ENCODE results near the gene SH2B3.
"Not testable (repeated sequence)": the region's sequence is repeated elsewhere in the genome, so short reads cannot be mapped to it uniquely, and the experiment has no call there.

The SH2B3 gene

DNA sequence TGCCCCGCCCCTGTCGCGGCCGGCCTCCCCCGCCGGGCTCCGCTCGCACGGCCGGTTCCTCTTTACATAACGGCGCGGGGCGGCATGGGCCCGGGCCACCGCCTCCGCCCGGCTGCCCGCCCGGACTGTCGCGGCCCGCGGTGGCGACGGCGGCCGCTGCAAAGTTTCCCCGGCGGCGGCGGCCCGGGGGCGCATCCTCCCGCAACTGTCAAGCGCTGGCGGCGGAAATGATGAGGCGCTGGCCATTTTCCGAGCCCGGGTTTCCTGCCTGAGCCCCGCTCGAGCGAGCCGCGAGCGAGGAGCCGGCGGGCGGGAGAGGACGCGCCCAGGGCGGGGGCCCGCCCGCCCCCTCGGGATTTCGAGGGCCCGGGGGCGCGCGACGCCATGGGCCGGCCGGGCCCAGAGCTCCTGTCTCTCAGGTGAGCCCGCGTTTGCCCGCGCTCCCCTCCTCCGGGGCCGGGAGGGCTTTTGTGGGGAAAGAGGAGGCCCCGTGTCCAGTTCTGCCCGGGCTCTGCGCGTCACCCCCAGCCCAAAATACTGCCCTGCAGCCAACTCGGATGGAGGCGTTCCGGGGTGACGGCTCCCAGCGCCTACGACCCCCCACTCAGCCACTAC, at the start of gene SH2B3:
TSS of gene SH2B3 (plus strand) at position 65 of the 615 bp plus-strand sequence. CDS start 12,223 bp downstream, outside the sequence.
- peak in 2 of 3 experiments; percentile 45 to 57 for DNase-seq (ENCODE audit: low read depth in 2 of 3, low spot score in 2 of 3)

DNA sequence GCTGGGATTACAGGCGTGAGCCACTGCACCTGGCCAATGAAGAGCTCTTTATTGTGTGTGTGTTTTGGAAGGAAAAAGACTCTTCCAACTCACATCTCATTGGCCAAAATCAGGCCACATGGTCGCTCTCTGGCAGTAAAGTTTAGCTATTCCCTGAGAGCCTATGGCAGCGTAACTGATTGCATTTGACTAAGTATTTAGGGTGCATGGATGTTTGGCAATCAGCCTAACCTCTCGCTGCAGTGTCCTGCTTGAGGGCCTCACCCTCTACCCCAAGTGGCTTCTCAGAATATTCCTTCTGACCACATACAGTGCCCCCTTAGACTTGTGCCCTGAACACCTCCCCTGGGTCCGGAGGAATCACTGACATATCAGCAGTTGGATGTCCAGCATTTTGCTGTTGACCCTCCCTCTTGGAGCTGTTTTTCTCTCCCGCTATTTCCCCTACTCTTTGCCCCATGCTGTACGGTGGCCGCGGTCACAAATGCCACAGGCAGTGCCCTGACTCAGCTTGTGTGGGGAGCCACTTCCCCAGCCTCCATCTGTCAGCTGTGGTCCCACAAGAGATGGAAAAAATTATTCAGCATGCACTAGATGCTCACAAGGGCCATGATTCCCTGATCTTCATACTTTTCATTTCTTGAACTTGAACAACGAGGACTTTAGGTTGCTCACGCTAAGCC, 46.4 kb upstream of the SH2B3 start:
- peak in 2 of 3 experiments; percentile 16 to 38 for DNase-seq (ENCODE audit: low read depth in 2 of 3, low spot score in 2 of 3)

DNA sequence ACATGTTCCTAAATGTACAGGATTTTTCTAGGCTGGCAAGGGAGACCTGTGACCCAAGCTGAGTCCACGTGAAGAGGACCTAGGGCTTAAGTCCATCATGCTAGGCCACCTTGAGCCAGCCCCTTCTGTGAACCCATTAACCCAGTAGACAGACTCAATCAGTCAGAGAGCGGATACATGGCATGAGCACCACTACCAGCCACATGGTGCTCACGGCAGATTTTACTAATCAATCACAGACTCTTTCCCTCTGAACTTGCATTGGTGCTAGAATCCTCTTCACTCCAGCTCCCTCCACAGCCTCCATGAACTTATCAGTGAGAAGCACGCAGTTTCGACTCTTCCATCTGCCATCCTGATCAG, 45.8 kb upstream of the SH2B3 start:
- no peak for DNase-seq (ENCODE audit: low read depth in 2 of 3, low spot score in 2 of 3)

DNA sequence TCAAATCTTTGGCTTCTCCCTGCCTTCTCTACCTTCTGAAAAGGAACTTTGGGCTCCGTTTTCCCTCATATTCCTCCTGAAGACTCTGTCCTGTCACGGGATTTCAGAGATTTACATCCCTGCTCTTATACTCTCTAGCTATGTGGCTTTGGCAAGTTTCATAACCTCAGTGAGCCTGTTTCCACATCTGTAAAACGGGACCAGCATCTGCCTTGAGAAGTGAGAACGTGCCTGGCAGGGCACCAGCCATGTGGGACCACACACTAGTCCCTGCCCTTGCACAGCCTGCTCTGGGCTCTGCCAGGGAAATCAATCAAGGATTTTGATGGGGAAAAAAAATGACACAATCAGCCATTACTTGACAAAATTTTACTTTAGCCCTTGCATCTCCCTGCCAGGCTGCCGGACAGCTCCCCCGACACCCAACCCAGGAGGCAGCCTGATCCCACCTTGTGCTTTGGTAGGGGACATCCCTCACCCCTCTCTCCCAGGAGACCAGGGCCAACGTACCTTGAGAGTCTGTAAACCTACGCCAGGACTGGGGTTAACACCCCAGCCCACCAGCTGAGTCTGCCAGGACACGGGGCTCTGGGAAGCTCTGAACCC, 45.3 kb upstream of the SH2B3 start:
- DNase-seq (ENCODE audit: low read depth in 2 of 3, low spot score in 2 of 3) = no peak

DNA sequence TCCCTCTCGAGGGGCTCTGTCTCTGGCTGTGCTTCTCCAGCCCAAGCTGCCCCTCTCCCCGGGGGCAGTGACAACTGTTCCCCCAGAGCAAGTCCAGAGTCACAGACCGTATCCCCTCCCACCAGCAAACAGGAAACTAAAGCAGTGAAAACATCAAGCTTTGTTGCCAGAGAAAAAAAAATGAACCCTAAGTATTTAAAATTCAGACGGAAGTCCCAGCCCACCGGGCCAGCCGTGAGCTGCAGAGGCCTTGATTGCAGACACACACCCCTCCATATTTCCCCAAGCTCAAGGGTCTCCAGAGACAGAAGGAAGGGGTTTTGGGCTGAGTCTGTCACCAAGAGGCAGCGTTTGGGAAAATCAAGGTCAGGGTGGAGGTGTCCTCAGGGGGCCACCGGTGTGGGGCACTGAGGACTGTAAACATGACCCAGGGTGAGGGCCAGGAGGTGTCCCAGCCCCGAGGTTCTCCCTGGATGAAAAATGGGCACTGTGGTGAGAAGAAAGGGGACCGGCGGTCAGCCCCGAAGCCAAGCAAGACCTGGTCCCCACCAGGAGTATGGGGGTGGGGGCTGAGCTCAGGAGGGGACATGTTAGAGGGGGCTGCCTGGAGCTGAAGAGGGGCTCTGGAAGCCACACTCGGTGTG, 44.5 kb upstream of the SH2B3 start:
- no peak for DNase-seq (ENCODE audit: low read depth in 2 of 3, low spot score in 2 of 3)

DNA sequence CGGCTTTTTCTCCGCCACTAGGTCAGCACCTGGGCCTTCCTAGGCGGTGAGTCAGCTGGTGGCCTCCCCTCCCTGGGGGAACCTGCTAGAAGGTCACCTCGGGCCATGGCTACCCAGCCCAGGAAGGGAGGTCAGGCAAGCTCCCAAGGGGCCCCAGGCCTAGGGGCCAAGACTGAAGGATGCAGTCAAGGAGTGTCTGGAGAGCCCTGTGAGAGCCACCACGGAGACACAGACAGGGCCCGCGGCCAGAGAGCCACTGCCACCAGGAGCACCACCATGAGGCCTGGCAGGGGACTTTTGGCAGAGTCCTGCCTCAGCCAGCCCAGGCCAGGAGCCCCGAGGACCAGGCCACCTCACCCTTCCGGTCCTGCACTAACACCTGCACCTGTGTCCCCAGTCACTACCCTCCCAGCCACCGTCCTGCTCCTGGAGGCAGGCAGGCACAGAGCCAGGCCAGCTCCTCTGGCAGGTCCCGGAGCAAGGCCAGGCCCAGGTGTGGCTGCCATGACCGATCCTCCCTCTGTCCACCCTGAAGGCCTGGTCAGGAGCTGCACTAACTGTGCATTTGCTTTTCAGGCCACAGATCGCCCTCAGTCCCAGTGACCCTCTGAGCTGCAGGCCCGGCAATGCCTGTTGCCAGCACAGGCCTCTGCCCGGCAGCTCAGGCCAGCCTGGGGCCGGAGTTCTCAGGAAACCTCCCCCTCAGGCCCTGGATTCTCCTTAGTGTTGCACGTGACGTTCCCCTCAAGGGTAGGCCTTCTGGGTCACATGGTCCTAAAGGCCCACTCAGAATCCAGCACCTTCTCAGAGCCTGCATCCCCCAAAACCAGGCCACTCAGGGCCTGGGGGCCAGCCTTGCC, 43.8 kb upstream of the SH2B3 start:
- no peak for DNase-seq (ENCODE audit: low read depth in 2 of 3, low spot score in 2 of 3)

DNA sequence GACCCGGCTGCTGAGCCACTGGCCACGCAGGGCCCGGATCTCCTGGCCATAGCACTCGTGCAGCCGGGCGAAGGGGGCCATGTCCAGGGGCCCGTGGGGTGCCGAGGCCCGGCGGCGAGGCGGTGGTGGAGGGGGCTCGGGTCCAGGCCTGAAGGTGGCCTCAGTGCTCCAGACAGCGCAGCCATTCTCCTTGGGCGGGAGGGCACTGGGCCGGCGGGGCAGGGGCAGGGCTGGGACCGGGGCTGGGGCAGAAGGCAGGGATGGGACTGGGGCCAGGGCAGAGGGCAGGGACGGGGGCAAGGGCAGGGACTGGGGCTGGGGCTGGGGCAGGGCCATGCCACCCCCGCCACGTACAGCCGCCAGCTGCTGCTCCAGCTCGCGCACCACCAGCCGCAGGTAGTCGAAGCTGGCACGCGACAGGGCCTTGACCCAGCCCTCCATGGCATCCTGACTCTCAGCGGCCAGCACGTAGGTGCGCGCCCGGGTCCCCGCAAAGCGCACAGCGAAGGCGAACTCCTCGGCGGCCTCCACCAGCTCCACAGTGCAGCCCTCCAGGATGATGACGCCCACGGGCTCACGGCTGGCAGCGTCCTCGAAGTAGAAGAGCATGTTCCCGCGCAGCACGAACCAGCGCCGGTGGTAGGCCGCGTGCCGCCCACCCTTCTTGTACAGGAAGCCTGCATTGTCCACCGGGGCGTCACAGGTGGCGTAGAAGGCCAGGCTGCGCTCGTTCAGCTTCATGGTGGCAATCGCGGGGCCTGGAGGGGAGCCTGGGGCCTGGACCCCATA, 42.8 kb upstream of the SH2B3 start:
- DNase-seq (ENCODE audit: low read depth in 2 of 3, low spot score in 2 of 3) = no peak

DNA sequence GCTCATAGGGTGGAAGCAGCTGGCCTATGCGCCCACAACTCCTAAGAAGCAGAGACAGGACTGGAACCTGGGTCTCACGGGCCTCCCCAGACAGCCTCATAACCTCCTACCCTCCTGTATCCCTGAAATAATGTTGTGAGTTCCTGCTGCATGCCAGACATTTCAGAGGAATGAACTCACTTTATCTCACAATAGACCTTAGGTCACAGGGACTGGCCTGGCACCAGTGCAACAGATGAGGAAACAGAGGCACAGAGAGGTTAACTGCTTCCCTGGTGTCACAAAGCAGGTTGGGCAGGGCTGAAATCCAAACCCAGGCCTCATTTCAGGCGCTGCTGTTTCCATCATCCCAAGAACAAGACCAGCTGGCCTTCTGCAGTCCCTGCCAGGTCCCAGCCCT, 42.1 kb upstream of the SH2B3 start:
- no peak for DNase-seq (ENCODE audit: low read depth in 2 of 3, low spot score in 2 of 3)

DNA sequence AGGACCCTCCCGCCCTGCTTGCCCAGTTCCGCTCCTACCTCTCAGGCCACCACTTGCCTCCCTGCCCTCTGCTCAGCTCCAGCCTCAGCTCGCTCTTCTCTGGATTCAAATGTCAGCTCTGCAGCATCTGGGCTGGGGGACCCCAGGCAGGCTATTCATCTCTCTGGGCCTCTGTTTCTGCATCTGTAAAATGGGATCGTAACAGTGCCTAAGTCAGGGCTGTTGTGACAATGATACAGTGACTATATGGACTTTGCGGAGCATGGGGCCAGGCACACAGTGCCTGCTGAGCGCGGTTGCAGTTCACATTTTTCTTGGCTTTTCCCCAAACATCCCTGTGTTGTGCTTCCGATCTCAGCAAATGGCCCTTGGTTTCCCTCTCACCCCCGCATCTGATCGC, 39.6 kb upstream of the SH2B3 start:
- no peak for DNase-seq (ENCODE audit: low read depth in 2 of 3, low spot score in 2 of 3)

DNA sequence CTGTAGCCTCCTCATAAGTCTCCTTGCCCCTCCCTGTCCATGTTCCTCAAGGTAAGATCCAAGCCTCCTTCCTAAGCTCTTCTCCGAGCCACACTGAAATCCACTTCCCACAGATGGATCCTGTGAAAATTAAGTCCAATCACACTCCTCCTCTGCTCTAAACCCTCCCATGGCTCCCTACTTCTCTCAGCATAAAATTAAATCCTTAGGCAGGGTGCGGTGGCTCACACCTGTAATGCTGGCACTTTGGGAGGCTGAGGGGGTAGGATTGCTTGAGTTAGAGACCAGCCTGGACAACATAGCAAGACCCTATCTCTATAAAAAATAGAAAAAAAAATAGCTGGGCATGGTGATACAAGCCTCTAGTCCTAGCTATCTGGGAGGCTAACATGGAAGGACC, 39.1 kb upstream of the SH2B3 start:
- no peak for DNase-seq (ENCODE audit: low read depth in 2 of 3, low spot score in 2 of 3)

DNA sequence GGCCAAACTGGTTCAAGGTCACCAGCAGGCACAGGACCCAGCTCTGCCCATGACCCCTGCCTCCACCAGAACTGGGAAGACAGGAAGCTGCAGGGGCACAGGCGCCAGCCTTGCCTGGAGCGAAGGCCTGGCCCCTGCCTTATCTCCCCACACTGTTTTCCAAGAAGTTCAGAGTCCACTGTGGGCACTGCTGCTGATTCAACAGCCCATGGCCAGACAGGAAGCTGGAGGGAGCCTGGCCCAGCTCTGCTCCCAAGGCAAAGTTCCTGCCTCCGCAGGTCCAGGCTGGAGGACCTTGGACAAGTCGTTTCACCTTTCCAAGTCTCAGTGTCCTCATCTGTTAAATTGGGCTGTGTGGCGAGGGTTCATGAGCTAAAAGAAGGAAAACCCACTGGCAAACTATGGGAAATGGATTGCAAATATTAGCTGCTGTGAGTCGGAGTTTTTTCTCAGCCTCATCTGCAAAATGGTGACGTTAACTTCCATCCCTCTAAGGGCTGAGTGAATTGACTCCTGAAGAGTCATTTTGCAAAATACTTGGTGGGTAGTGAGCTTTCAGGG, 38.0 kb upstream of the SH2B3 start:
- no peak for DNase-seq (ENCODE audit: low read depth in 2 of 3, low spot score in 2 of 3)

DNA sequence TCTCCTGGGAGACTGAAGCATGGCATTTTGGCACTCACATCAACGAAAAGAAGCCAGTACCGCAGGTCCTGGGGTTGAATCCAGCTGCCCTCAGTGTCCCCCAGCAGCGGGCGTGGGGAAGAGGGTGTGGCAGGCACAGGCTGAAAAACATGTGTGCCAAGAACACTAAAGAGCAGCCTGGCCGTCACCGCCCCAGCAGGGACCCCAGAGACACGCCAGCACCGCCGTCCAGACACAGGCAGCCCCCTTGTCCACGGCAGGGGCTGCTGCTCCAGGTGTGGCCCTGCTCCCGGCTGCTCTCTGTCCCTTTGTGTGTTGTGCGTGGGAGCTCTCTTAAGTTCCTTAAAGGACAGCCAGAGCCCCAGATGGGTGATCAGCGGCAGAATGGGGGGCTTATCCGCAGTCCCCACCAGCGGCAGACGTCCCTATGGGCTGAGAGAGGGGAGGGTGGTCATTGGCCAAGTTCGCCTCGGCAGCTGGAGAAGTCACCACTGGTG, 37.4 kb upstream of the SH2B3 start:
- no peak for DNase-seq (ENCODE audit: low read depth in 2 of 3, low spot score in 2 of 3)

DNA sequence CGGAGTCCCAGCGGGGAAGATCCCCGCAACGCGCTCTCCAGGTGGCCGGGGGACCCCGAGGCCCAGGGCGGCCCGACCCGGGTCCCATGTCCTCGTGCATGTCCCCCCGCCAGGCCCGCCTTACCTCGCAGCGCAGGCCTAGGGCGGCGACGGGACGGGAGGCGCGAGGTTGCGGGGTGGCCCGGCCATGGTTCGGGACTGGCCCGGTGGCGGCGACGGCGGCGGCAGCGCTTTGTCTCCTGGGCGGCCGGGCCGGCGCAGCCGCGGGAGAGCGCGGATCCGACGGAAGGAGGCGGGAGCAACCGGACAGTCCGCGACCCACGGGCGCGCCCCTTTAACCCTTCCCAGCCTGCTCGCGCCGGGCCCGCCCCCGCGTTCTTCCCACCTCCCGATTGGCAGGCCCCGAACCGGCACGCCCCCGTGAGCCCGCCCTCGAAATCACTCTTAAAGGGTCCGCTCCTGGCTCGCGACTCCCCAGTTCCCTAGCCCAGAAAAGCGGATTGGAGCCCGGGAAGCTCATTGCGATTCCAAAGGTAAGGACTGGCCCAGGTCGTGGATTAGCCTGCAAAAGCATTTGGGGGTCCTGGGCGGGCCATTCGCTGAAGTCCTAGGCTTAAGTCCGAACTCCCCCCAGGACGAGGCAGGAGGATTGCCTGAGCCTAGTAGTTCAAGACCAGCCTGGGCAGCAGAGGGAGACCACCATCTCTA, 36.8 kb upstream of the SH2B3 start, which contains the start of gene PHETA1:
TSS of gene PHETA1 (minus strand) at position 308 of the 708 bp plus-strand sequence. CDS start 5,668 bp downstream, outside the sequence.
- DNase-seq (ENCODE audit: low read depth in 2 of 3, low spot score in 2 of 3) = peak; percentile 44 to 69 (median 58)

DNA sequence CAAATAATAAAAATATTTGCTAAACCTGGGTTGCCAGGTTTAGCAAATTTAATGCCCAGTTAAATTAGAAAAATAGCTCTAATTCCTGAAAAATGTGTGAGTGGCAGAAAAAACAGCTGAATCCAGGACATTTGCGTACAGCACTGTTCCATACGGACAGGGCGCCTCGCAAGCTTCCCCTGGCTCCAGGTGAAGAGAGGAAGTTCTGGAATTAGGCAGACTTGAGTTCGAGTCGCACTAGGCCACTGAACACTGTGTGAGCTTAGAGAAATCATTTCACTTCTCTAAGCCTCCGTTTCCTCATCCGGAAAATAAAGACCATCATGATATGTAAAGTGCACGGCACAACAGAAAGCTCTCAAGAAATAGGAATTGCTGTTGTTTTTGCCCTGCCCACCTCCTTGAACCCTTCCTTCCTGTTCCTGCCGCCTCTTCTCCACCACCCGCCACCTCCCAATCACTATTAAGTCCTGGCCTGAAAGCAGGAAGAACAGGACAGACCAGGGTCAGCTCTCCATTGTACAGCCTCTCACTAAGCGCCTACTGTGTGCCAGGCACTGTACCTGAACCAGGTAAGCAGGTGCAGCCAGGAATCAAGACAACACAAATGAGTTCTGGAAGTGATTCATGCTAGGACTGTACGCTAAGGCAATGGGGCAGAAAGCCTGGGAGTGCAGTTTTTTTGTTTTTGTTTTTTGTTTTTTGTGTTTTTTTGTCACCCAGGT, 36.1 kb upstream of the SH2B3 start:
- DNase-seq (ENCODE audit: low read depth in 2 of 3, low spot score in 2 of 3) = no peak

DNA sequence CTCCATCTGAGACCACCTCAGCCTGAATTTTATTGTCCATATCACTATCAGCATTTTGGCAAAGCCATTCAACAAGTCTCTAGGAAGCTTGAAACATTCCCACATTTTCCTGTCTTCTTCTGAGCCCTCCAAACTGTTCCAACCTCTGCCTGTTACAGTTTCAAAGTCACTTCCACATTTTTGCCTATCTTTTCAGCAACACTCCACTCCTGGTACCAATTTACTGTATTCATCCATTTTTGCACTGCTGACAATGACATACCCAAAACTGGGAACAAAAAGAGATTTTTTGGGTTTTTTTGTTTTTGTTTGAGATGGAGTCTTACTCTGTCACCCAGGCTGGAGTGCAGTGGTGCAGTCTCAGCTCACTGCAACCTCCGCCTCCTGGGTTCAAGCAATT, 32.5 kb upstream of the SH2B3 start:
- DNase-seq (ENCODE audit: low read depth in 2 of 3, low spot score in 2 of 3) = not testable (repeated sequence)

DNA sequence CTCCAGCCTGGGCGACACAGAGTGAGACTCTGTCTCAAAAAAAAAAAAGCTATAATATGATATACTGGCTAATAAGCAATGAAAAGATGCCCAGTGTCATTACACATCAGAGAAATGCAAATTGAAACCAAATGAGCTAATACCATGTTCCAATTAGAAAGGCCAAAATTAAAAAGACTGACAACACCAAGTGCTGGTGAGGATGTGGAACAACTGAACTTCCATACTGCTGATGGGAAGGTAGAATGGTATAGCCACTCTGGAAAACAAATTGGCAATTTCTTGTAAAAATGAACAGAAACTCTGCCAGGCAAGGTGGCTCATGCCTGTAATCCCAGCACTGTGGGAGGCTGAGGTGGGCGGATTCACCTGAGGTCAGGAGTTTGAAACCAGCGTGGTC, 28.3 kb upstream of the SH2B3 start:
- no peak for DNase-seq (ENCODE audit: low read depth in 2 of 3, low spot score in 2 of 3)

DNA sequence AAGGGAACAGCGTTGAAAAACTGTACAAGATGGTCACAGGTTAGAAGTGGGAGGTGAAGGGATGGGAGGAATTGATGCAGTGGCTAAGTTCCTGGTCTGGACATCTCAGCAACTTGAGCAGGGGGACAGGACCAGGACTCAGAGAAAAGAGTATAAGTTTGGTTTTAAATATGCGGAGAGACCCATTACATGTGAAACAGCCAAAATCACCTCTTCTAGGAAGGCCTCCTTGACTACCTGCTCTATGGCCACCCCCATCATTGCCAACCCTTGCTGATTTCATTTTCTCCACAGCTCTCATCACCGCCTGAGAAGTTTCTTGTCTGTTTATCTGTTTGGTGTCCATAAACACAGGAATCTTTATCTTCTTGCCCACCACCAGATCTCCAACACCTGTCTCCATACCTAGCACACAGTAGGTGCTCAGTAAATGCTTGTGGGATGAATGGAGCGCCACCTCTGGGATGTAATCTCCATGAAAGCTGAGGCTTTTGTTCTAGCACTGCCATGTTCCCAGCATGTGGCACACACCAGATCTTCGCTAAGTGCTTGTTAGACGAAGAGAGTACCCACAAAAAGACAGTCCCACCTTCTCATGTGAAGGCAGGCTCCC, 25.7 kb upstream of the SH2B3 start:
- no peak for DNase-seq (ENCODE audit: low read depth in 2 of 3, low spot score in 2 of 3)

DNA sequence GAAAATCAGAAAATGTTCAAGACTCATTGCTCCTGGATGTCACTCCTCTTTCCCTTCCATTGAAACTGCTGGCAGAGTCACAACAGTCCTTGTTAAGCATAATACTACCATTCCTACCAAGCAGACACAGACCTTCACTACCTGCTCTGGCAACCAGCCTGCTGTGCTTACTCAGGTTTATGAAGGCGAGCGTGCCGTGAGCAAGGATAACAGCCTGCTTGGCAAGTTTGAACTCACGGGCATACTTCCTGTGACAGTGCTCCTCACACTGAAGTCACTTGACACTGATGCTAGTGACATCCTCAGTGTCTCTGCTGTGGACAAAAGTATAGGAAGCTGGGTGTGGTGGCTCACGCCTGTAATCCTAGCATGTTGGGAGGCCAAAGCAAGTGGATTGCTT, 21.1 kb upstream of the SH2B3 start:
- no peak for DNase-seq (ENCODE audit: low read depth in 2 of 3, low spot score in 2 of 3)

Measured in activated CD8-positive, alpha-beta memory T cell treated with anti-CD3 and anti-CD28 coated beads for 48 hours (primary cell).